GM12878 (cell line): ENCODE data around the gene LDB2. TPM values are rescaled to one million over a fixed set of nuclear protein-coding genes. Genes with fewer than 3 reads are reported as not detected.

Source experiments
- ATAC-seq: fragments of 200-7000 bp; cut with Tn5 transposase; 3 replicates; pipeline ENCODE4 v1.9.1; 2020; ENCODE audit warnings: mild to moderate bottlenecking, moderate library complexity
- BruUV-seq: library from RNA; stranded (reverse); fragments of 400-500 nt; replicated peaks from 2 replicates; lab custom pipeline; 2021; lab: Mats Ljungman, UMichigan
- CTCF ChIA-PET: fragments of 300-600 bp; sonication (Branson Sonifier 250); formaldehyde crosslinking; extraction: SDS; loops from one replicate; lab custom pipeline; 2021; ENCODE audit warnings: inconsistent platforms; lab: Yijun Ruan, JAX
- POLR2A ChIA-PET: fragments of 350-600 bp; formaldehyde crosslinking; extraction: SDS; loops from one replicate; lab custom pipeline; 2021; ENCODE audit warnings: inconsistent platforms; lab: Charles Lee
- RAD21 ChIA-PET: fragments of 300-600 bp; sonication (Branson Sonifier 250); formaldehyde crosslinking; loops from one replicate; lab custom pipeline; 2023; ENCODE audit warnings: antibody characterized with exemption; ENCODE audit not compliant: unreplicated experiment; lab: Charles Lee
- SMC1A ChIA-PET: fragments of 300-600 bp; sonication (Branson Sonifier 250); formaldehyde crosslinking; loops from one replicate; lab custom pipeline; 2023; ENCODE audit not compliant: unreplicated experiment, uncharacterized antibody; lab: Charles Lee
- DNase-seq: peaks from one replicate; pipeline ENCODE4 v3.0.0-alpha.2; 2011; ENCODE audit warnings: low read depth, low spot score
- FAIRE-seq: peaks from 3 replicates; lab custom pipeline; 2011; peaks lifted over from hg19 to GRCh38; lab: Jason Lieb, UNC
- H2AFZ ChIP-seq: 2 replicates; pipeline ENCODE4 v1.6.0; 2011; ENCODE audit warnings: low read depth, low read length, control low read depth; ENCODE audit not compliant: control insufficient read depth
- H3K27ac ChIP-seq: 2 replicates; pipeline ENCODE4 v1.5.1; 2011; ENCODE audit warnings: control low read depth; ENCODE audit not compliant: control insufficient read depth, insufficient read depth
- H3K27me3 ChIP-seq, 2 experiments: replicated peaks in 1 of 2; 2 replicates each; pipeline versions ENCODE4 v1.6.0 to v1.6.1; 2011; ENCODE audit warnings: low read length in 1 of 2; ENCODE audit not compliant: control insufficient read depth in 2 of 2, insufficient read depth in 2 of 2
- H3K36me3 ChIP-seq, 2 experiments: 2 replicates each; pipeline ENCODE4 v1.5.1; 2011; ENCODE audit warnings: low read length in 1 of 2; ENCODE audit not compliant: control insufficient read depth in 2 of 2, insufficient read depth in 2 of 2
- H3K4me1 ChIP-seq: 2 replicates; pipeline ENCODE4 v1.6.1; 2011; ENCODE audit warnings: mild to moderate bottlenecking, low read length, moderate library complexity, mixed read lengths; ENCODE audit not compliant: control insufficient read depth, insufficient read depth
- H3K4me2 ChIP-seq: 2 replicates; pipeline ENCODE4 v1.6.0; 2011; ENCODE audit warnings: control low read depth; ENCODE audit not compliant: control insufficient read depth, insufficient read depth
- H3K4me3 ChIP-seq: fragments of 200-600 bp; sonication (generic); 2 replicates; pipeline ENCODE4 v1.5.1; 2016
- H3K79me2 ChIP-seq: 2 replicates; pipeline ENCODE4 v1.6.0; 2011; ENCODE audit warnings: low read length; ENCODE audit not compliant: control insufficient read depth, insufficient read depth
- H3K9ac ChIP-seq: 2 replicates; pipeline ENCODE4 v1.8.0; 2011; ENCODE audit warnings: low read length, control low read depth, mixed read lengths; ENCODE audit not compliant: control insufficient read depth, insufficient read depth
- H3K9me3 ChIP-seq: replicated peaks from 3 replicates; pipeline ENCODE4 v1.5.1; 2011; ENCODE audit warnings: mild to moderate bottlenecking, low read length; ENCODE audit not compliant: control insufficient read depth, insufficient read depth
- H4K20me1 ChIP-seq: 2 replicates; pipeline ENCODE4 v1.6.0; 2011; ENCODE audit not compliant: control insufficient read depth, insufficient read depth
- CBFB ChIP-seq: IDR thresholded peaks from 2 replicates; pipeline ENCODE4 v1.6.1; 2016; ENCODE audit warnings: antibody characterized with exemption, low read depth
- CUX1 ChIP-seq: IDR thresholded peaks from 2 replicates; pipeline ENCODE4 v1.6.1; 2012; ENCODE audit warnings: improper control_type of control experiment, low read depth, low read length; ENCODE audit not compliant: insufficient replicate concordance
- EGR1 ChIP-seq, 2 experiments: IDR thresholded peaks; 1 replicate in 1 of 2; 2 replicates in 1 of 2; pipeline ENCODE4 v1.6.1; 2011 to 2012; ENCODE audit warnings: low read depth in 2 of 2, low read length in 2 of 2, borderline replicate concordance in 1 of 2, mild to moderate bottlenecking in 1 of 2, moderate library complexity in 1 of 2
- IKZF1 ChIP-seq: fragments of 450-650 bp; conservative IDR thresholded peaks from 2 replicates; pipeline ENCODE4 v1.6.1; 2017; ENCODE audit warnings: antibody characterized with exemption, mild to moderate bottlenecking
- NR2C1 ChIP-seq: fragments of 450-650 bp; IDR thresholded peaks from 2 replicates; pipeline ENCODE4 v1.6.1; 2017; ENCODE audit warnings: antibody characterized with exemption, mild to moderate bottlenecking, moderate library complexity
- POLR2A ChIP-seq: IDR thresholded peaks from 2 replicates; pipeline ENCODE4 v1.6.1; 2011; ENCODE audit warnings: low read depth, mild to moderate bottlenecking, low read length
- RB1 ChIP-seq: fragments of 450-650 bp; formaldehyde crosslinking; IDR thresholded peaks from 2 replicates; pipeline ENCODE4 v1.6.1; 2017; ENCODE audit warnings: mild to moderate bottlenecking, borderline replicate concordance
- RCOR1 ChIP-seq: conservative IDR thresholded peaks from 2 replicates; pipeline ENCODE4 v1.6.1; 2012; ENCODE audit warnings: low read depth, low read length, improper control_type of control experiment
- RELB ChIP-seq: fragments of 450-650 bp; IDR thresholded peaks from 2 replicates; pipeline ENCODE4 v1.6.1; 2017; ENCODE audit warnings: low read depth, mild to moderate bottlenecking, moderate library complexity
- SIN3A ChIP-seq: IDR thresholded peaks from 2 replicates; pipeline ENCODE4 v1.6.1; 2012; ENCODE audit warnings: low read depth, low read length, improper control_type of control experiment
- WRNIP1 ChIP-seq: IDR thresholded peaks from 2 replicates; pipeline ENCODE4 v1.6.1; 2011; ENCODE audit warnings: low read depth, low read length, improper control_type of control experiment, borderline replicate concordance
- ZNF24 ChIP-seq: fragments of 450-650 bp; IDR thresholded peaks from 2 replicates; pipeline ENCODE4 v1.6.1; 2017; ENCODE audit warnings: antibody characterized with exemption, mild to moderate bottlenecking
- ZNF592 ChIP-seq: fragments of 450-650 bp; IDR thresholded peaks from 2 replicates; pipeline ENCODE4 v1.6.1; 2017; ENCODE audit warnings: mild to moderate bottlenecking, moderate library complexity
- WGBS: methylation state at CpG from one replicate; pipeline ENCODE4 v1.1.6; 2016; ENCODE audit warnings: low lambda C conversion rate; ENCODE audit not compliant: insufficient replicate concordance, insufficient coverage; ENCODE audit errors: missing lambda C conversion rate; 5-methylcytosine and 5-hydroxymethylcytosine counted together
- in situ Hi-C: fragments of 300-500 bp; cut with MboI; formaldehyde crosslinking; loops from 9 replicates; pipeline ENCODE4 v1.14.3; 2018; ENCODE audit warnings: mixed read lengths
- intact Hi-C: fragments of 100-400 bp; cut with micrococcal nuclease; formaldehyde crosslinking; loops from one replicate; pipeline ENCODE4 v1.14.2; 2022; ENCODE audit not compliant: unreplicated experiment
- polyA plus RNA-seq, 11 experiments: library from polyadenylated mRNA; depleted of rRNA in 4 of 11; unstranded in 6 of 11; stranded (reverse) in 5 of 11; fragments of >200 nt; fragmentation: Nextera tagmentation in 4 of 11; fragmentation: Illumina TruSeq in 1 of 11; extraction: Ambion mirVana in 4 of 11; extraction: Trizol in 1 of 11; gene quantifications; 1 replicate in 1 of 11; 2 replicates in 10 of 11; pipeline versions ENCODE4 v1.2.1 to v1.2.3, GENCODE V29; 2011 to 2016; ENCODE audit warnings: inconsistent platforms in 2 of 11, missing spikeins in 2 of 11, low read depth in 1 of 11
- total RNA-seq, 4 experiments: library from RNA; depleted of rRNA in 3 of 4; stranded (reverse); fragments of >200 nt in 3 of 4; fragmentation: Illumina TruSeq in 1 of 4; extraction: Trizol in 1 of 4; gene quantifications; 2 replicates each; pipeline versions ENCODE4 v1.2.1 to v1.2.3, GENCODE V29; 2013 to 2021

LDB2 gene
- total and polyA plus RNA-seq, 10 of the 15 experiments (the other 5 are each of a cell fraction or from before 2014, with no cell fraction given) = 0.15 TPM; not detected in 9

- intact Hi-C loops = no loop called here
- Histone ChIP-seq H3K79me2 (no peaks in the 10 kb centered on the region), H3K4me2 (no peak overlapping the region), H3K4me1 (no peaks in the 10 kb centered on the region), H3K36me3 (no peaks in the 10 kb centered on the region), H4K20me1 (no peaks in the 10 kb centered on the region), H2AFZ (no peak overlapping the region), H3K9ac (no peak overlapping the region), H3K4me3 (no peak overlapping the region), H3K27ac (no peak overlapping the region), H3K27me3 (no peaks in the 10 kb centered on the region), H3K9me3 (no peaks in the 10 kb centered on the region)
- DNase-seq = no peak
- RAD21 ChIA-PET = no interaction called here
- SMC1A ChIA-PET = no interaction called here
- in situ Hi-C loops = no loop called here
- POLR2A ChIA-PET = no interaction called here
- ATAC-seq = no peak
- 71% methylated on average over 2 of the region's 2 CpGs for whole genome bisulfite sequencing
- CTCF ChIA-PET = no interaction called here
- FAIRE-seq = no peak
- no TSS peak for BruUV-seq
- TF ChIP-seq RB1 (no peak), RELB (no peak), ZNF592 (no peak), IKZF1 (no peak), ZNF24 (no peak), EGR1 (IDR thresholded peaks at IDR 0.05; ENCODE audit: borderline replicate concordance in 1 of 2, low read depth in 2 of 2, low read length in 2 of 2) (no peak), RCOR1 (no peak), WRNIP1 (no peak), POLR2A (no peak), CUX1 (no peak), NR2C1 (no peak), SIN3A (no peak), CBFB (no peak)
These were observed 212.2 kb downstream of the LDB2 start for GRCh38 chr4:16686195-16686594.
